GM18517 (cell line): ENCODE data around the gene OSBPL2.

Source experiments
- ATAC-seq: cut with Tn5 transposase; IDR thresholded peaks from one replicate; pipeline ENCODE4 v1.9.1; 2021; ENCODE audit warnings: mild to moderate bottlenecking, moderate library complexity; ENCODE audit not compliant: unreplicated experiment

OSBPL2 gene

DNA sequence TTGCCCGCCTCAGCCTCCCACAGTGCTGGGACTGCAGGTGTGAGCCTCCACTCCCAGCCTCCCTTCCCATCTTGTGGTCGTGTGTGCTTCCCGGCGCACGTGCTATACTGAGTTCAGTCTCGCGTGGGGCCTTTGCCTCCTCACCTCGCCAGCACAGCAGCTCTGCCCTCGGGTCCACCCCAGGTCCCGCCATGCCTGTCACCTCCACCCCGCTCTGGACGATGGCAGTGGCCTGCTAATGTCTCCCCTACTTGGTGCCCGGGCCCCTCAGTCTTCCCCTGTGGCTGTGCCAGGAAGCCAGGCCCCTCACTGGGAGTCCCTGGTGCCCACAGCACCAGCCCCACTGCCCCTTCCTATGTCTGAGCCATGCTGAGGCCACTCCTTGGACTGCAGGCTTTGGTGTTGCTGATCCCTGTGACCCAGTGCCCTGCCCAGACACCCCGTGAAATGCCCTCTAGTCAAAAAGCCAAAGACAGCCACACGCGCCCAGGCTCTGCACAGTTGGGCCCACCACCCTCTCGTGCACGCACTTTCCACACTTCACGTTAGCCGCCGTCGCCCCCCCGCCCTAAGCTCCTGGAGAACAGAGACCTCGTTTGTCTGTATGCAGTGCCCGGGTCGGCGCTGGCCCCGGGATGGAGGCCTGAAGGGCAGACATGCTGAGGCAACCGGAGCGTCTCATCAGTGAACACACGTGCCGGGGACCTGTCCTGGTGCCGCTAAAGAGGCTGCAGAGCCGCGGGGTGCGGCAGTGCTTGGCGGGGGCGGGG is 32.5 kb upstream of the OSBPL2 start:
- no peak for ATAC-seq

- ATAC-seq, result no peak
Observed at GRCh38 chr20:62206388-62206775, 31.9 kb upstream of the OSBPL2 start.

DNA sequence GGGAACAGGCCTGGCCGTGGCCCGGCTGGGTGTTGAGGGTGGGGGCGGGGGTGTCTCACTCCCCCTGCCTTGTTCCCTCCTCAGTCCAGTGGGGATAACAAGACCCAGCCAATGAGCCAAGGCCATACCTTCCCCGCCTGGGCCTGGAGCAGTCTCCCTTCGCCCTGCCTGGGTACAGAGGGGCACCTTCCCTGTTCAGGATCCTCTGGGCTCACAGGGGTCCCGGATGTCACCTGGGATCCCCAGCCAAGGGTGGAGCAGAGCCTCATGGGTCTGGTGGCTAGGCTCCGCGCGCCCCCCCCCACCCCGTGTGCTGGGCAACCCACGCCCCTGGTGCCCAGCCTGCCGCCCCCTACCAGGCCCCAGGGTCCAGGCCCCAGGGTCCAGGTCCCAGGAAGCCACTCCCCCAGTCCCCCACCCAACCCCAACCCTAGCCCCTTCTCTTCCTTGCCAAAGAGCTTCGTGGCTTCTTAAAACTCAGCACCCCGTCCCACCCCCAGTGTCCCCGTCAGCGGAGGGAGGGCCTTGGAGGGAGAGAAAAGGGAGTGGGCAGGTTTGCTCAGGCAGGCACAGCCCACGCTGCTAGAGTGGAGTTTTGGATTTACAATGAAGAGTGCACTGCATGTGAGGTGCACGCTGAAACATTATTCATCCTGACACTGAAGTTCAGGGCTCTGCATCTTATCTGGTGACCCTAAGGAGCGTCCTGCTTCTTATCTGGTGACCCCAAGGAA is 30.1 kb upstream of the OSBPL2 start:
- no peak for ATAC-seq

DNA sequence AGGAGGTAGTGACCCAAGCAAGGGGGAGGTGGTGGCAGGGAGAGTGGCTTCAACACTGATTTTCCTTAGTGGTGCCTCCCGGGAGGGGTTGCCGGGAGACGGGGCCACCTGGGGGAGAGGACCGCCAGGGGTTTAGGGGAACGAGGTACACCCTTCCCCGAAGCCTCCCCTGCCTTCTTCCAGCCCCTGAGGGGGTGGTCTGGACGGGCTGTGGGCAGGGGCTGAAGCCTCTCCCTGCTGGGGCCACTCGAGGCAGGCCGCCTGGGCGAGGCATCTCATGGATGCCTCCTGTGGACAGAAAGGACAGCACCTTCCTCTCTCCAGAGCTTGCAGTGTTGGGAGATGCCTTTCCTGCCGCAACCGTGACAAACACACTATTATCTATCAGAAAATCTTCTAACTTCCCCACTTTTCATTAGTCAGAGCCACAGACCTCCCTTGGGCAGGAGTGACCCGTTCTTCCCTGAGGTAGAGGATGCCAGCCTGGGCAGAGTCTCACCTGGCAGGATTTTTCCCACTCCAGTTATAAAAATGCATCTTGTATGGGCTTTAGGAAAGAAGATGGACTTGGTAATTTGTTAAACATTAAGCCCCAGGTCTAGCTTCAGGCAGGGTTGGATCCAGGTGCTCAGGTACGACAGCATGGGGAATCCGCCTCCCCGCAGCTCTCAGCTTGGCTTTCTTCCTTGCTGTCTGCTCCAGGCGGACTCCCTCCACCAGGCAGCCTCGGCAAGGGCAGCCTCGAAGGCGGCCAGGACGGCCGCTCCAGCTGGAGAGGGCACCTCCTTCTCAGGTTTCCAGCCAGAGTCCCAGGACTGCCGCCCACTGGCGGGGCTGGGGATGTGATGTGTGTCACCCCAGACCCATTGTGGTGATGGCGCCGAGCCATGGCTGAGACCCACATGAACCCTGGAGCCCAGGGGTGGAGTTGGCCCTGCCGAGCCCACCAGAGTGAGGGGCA is 29.2 kb upstream of the OSBPL2 start:
- no peak for ATAC-seq

DNA sequence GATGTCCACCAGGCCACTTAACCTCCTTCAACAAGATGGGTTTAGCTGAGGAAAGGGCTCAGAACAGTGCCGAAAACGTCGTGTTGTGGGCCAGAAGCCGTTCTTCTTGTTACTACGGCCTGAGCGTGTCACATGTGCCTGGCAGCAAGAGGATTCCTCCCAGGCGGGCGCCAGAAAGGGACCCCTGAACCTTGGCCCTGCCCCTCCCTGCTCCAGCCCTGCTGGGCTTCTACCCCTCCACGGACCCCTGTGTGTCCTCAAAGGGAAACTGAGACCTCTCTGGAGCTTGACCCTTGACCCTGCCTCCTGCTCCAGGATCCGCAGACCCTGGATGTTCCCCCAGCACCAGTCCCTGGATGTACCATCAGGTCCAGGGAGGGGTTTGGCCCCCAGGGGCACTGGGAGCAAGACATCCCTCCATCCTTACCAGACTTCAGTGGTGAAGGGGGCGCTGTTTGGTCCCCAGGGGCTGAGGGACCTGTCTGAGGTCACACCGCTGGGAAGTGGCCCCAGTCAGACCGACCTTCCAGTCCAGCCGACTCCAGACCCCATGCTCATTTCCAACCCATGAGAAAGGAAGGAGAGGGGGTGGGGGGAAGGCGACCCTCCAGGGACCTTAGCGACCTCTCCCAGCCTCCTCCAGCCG is 28.3 kb upstream of the OSBPL2 start:
- no peak for ATAC-seq

DNA sequence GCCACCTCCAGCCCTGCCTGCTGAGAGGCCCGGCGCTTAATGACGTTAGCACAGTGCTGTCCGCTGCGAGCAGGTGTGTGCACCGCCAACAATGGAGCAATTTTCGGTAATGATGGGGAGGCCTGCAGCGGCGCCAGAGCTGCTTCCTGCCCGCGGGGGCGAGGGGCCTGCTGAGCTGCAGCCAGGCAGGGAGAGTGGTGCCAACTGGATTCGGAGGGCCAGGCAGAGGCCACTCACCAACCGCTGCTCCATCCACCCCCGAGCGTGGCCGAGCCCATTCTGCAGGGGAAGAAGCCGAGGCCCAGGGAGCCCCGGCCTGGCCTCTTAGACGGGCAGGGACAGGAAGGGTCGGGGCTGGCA is 27.8 kb upstream of the OSBPL2 start:
- no peak for ATAC-seq

- ATAC-seq, result no peak
Observed at GRCh38 chr20:62211216-62211615, 27.1 kb upstream of the OSBPL2 start.

- ATAC-seq, result no peak
Observed at GRCh38 chr20:62211769-62212288, 26.5 kb upstream of the OSBPL2 start.

DNA sequence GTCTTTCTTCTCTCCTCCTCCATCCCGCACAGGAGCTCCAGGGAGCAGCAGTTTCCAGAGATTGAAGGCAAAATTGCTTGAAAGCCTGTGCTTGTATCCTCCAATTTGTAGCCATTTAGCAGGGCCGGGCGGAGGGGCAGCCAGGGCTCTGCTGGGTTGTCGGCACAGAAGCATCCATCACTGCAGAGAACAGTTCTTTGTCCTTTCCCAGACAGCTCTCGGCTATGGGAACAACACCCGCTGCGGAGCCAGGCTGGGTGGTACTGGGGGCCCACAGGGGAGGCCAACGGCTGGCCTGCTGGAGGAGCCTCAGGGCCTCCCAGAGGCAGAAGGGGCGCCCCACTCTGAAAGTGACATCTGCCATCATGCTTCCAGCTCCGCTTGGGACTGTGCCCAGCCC is 26.0 kb upstream of the OSBPL2 start:
- no peak for ATAC-seq

DNA sequence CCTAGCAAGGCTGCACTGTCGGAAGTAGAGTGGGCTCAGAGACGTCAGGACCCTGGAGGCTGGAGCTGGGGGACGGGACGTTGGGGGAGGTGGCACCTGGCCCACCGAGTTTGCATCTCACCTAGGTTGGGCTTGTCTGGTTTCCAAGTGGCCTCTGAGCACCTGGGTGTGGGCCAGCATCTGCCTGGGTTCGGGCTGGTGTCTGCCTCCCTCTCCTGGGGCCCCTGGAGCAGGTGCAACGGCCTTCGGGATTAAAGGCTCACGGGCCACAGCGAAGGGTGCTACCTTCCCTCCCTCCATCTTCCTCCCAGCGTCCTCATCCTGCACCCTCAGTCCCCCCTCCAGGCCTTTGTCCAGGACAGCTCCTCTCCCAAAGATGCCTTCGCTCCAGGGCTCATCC is 24.3 kb upstream of the OSBPL2 start:
- no peak for ATAC-seq

DNA sequence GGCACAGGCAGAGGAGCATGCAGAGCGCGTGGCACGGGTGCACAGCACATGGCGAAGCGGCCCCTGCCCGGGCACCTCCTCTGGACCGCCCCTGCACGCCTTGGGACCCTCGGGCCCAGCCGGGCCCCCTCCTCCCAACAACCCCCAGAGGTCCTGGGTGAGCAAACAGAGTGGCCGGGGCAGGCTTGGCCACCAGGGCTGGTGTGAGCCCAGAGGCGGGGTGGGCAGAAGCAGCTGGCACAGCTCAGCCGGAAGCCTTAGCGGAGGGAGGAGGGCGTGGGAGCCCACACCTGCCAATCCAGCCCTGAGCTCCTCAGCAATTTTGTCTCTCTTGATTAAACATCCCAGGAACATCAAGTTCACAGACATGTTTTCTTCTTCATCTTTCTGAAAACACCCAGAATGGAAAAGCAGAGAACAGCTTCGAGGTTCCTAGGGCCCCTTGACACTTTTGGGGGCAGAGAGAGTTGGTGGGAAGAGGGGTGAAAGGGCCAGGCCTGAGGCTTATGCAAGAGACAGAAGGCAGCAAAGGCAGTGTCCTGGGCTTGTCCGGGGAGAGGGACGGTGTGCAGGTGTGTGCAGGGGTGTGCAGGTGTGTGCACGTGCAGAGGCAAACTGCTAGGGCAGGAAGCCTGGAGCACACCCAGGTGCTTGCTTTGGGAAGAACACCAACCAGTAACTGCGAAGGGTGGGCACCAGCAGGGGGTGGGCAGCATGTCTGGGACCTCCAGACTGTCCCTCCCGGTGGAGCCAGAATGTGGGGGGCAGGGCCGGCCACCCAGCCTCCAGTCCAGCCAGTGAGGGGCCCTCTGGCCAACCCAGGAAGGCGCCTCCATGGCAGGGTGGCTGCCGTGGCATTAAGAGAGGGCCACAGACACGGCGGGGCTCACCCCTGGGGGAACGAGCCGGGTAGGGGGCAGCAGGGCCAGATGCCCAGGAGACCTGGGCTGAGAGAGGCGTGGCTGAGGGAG is 23.0 kb upstream of the OSBPL2 start:
- no peak for ATAC-seq

GRCh38 chr20:62215991-62216635 is 22.2 kb upstream of the OSBPL2 start:
- no peak for ATAC-seq

GRCh38 chr20:62216636-62217566 is 21.4 kb upstream of the OSBPL2 start:
- ATAC-seq, result no peak

DNA sequence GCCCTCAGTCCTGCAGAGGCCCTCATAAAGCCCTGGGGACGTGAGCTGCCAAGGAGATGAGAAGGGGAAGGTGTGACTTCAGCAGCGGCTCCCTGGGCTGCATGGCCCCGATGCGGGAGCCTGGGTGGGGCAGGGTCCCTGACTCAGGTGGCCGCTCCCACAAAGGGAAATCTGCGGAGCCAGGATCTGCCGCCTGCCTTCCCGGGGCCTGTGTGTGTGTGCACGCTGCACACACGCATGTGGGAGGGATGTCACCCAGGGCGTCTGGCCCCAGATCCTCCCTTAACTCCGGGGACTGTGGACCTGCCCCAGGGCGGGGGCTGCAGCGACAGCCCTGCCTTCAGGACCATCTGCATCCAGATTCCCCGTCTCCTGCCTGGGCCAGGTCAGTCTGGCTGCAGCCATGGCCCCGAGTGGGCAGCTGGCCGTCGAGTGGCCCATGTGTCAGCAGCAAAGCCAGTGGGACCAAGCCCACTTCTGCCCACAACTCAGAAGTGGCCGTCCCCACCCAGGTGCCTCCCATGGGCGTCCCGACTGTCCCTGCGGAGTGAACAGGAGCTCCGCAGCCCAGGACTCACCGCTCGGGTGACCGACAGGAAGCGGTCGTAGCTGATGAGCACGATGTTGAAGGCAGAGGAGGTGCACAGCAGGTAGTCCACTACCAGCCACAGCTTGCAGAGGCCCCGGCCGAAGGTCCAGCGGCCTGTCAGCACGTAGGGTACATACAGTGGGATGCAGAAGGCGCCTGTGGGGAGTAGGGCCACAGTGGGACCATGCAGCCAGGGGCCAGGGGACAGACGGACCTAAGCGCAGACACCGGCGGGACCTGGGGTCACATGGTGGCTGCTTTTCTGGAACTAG is 20.2 kb upstream of the OSBPL2 start:
- ATAC-seq, result no peak

DNA sequence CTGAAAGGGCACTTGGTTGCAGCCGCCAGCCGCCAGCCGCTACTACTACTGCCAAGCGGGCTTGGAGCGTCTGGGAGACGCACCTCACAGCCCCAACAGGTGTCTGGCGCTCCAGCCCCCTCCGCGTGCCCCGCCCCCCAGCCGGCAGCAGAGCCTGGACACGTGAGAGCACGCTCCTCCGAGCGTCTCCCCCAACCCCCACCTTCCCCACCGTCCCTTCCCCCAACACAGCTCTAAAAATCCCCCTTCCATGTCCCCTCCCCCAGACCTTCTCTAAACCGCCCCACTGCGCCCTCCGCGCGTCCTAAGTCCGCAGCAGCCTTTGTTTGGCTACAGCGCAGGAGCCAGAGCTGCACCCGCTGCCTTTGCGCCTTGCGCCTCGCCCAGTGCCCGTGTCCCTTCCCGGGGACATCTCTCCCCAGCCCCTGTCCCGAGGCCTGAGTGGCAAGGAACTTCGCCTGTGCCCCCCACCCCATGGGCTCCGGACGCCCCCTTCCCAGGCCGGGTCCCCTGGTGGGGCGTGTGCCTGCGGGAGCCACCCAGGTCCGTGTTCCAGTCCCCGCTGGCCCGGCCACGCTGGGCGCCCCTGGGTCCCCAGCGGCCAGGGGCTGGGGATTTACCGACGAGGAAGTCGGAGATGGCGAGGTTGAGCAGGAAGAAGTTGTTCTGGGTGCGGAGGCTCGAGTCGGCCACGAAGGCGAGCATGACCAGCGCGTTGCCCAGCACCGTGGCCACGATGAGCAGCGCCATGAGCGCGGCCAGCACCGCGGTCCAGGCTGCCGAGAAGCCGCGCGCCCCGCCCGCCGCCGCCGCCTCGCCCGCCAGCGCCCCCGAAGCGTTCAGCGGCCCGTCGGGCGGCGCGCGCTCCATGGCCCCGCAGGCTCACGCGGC is 19.0 kb upstream of the OSBPL2 start:
- ATAC-seq, result no peak
